GM03348 (cell line): ENCODE measurements around the gene MIF.
A peak's percentile ranks its signal among the peaks of the same experiment; 100 is the strongest.
"Not testable (repeated sequence)": the region's sequence is repeated elsewhere in the genome, so short reads cannot be mapped to it uniquely, and the experiment has no call there.

Experiments
- DNase-seq: peaks from one replicate; pipeline ENCODE4 v3.0.0; 2012; ENCODE audit warnings: low spot score

MIF gene

GRCh38 chr22:23903328-23903971 is 9.3 kb downstream of the MIF start:
- no peak for DNase-seq

GRCh38 chr22:23904573-23905254 is 10.5 kb downstream of the MIF start:
- DNase-seq, result no peak

GRCh38 chr22:23906641-23907040 is 12.5 kb downstream of the MIF start:
- DNase-seq, result no peak

GRCh38 chr22:23907423-23907822 is 13.2 kb downstream of the MIF start:
- DNase-seq, result not testable (repeated sequence)

GRCh38 chr22:23908587-23909205 is 14.5 kb downstream of the MIF start:
- no peak for DNase-seq

GRCh38 chr22:23909296-23909898 is 15.2 kb downstream of the MIF start:
- no peak for DNase-seq

GRCh38 chr22:23910496-23911190 is 16.5 kb downstream of the MIF start:
- no peak for DNase-seq

- no peak for DNase-seq
These were observed 17.3 kb downstream of the MIF start for GRCh38 chr22:23911318-23911980.

GRCh38 chr22:23912293-23912903 is 18.2 kb downstream of the MIF start:
- DNase-seq, result no peak

- no peak for DNase-seq
These were observed 19.1 kb downstream of the MIF start for GRCh38 chr22:23913306-23913660.

GRCh38 chr22:23913661-23914353 is 19.6 kb downstream of the MIF start:
- DNase-seq, result peak; percentile 99

- no peak for DNase-seq
These were observed 21.1 kb downstream of the MIF start for GRCh38 chr22:23915290-23915689.

- DNase-seq, result not testable (repeated sequence)
These were observed 26.1 kb downstream of the MIF start for GRCh38 chr22:23920267-23920611.

- DNase-seq, result not testable (repeated sequence)
These were observed 27.5 kb downstream of the MIF start for GRCh38 chr22:23921586-23922201.

GRCh38 chr22:23922921-23923320 is 28.7 kb downstream of the MIF start:
- no peak for DNase-seq

GRCh38 chr22:23925020-23925606 is 30.9 kb downstream of the MIF start:
- DNase-seq, result no peak

- DNase-seq, result no peak
These were observed 32.4 kb downstream of the MIF start for GRCh38 chr22:23926561-23926960.

- no peak for DNase-seq
These were observed 44.3 kb downstream of the MIF start for GRCh38 chr22:23938328-23939016.

GRCh38 chr22:23939017-23939357 is 44.8 kb downstream of the MIF start:
- DNase-seq, result no peak

- DNase-seq, result not testable (repeated sequence)
These were observed 46.0 kb downstream of the MIF start for GRCh38 chr22:23940166-23940565.
